ENCODE measurements around the gene ERG28. TPM values are rescaled to one million over a fixed set of nuclear protein-coding genes. Genes with fewer than 3 reads are reported as not detected.

The ERG28 gene
- total and polyA plus RNA-seq, 2 donors (not counting 3 experiments of a cell fraction or from before 2014, with no cell fraction given) = 31.9 to 46.0 TPM

- no peaks in the 10 kb centered on the region for H3K36me3 ChIP-seq (ENCODE audit: control insufficient read depth in 2 of 2, extremely low read depth in 1 of 2, insufficient read depth in 2 of 2, low read length in 2 of 2)
- BruUV-seq (replicated peaks) = no TSS peak
- peaks cover 5 to 13% of the 10 kb centered on the region in 2 experiments for H3K27me3 ChIP-seq (ENCODE audit: control insufficient read depth in 2 of 2, insufficient read depth in 2 of 2, low read length in 2 of 2)
- POLR2A ChIA-PET = no interaction called here
- no peaks in the 10 kb centered on the region for H4K20me1 ChIP-seq (replicated peaks; ENCODE audit: control insufficient read depth, extremely low read depth, insufficient read depth, low read length)
- H3K9me3 ChIP-seq (replicated peaks; ENCODE audit: control insufficient read depth, insufficient read depth, low read length) = no peaks in the 10 kb centered on the region
- dilution Hi-C loops (cut with MboI; ENCODE audit: extremely low pct_ligation_motif_present, low sequenced_read_pairs) = no loop called here
- no peak overlapping the region for H2AFZ ChIP-seq (ENCODE audit: low read depth, low read length)
- DNase-seq (ENCODE audit: low read depth, low spot score) (no peak), FAIRE-seq (no peak)
- intact Hi-C loops (cut with micrococcal nuclease) = no loop called here
- H3K9me1 ChIP-seq (replicated peaks; ENCODE audit: control insufficient read depth, extremely low read depth, insufficient read depth, low read length) = no peaks in the 10 kb centered on the region
- CTCF ChIA-PET = no interaction called here
- TF ChIP-seq MAX (IDR thresholded peaks at IDR 0.05; ENCODE audit: insufficient read depth, insufficient read length) (no peak), JUN (IDR thresholded peaks at IDR 0.05; ENCODE audit: borderline replicate concordance, insufficient read depth, insufficient read length, low read depth) (no peak), CTCF (IDR thresholded peaks at IDR 0.05; ENCODE audit: extremely low read depth in 1 of 2, insufficient read depth in 1 of 2, low read depth in 1 of 2, low read length in 2 of 2) (no peak), GATA2 (IDR thresholded peaks at IDR 0.05; ENCODE audit: insufficient read depth, insufficient read length, low read depth, low read length) (no peak), MYC (IDR thresholded peaks at IDR 0.05; ENCODE audit: low read depth, low read length) (no peak), POLR2AphosphoS5 (IDR thresholded peaks at IDR 0.05; ENCODE audit: insufficient read depth, low read depth, low read length) (no peak), FOS (IDR thresholded peaks at IDR 0.05; ENCODE audit: borderline replicate concordance, insufficient read depth, low read length) (no peak), POLR2A (IDR thresholded peaks at IDR 0.05; ENCODE audit: low read depth, low read length) (no peak), EZH2 (IDR thresholded peaks at IDR 0.05; ENCODE audit: borderline replicate concordance, low read depth, low read length, severe bottlenecking) (no peak)
- H3K27ac ChIP-seq (ENCODE audit: insufficient read depth, low read depth, low read length) = no peak overlapping the region
- H3K4me1 ChIP-seq (ENCODE audit: control insufficient read depth, extremely low read depth, insufficient read depth, low read length) = no peaks in the 10 kb centered on the region
- no peak overlapping the region for H3K9ac ChIP-seq (replicated peaks; ENCODE audit: extremely low read depth, insufficient read depth, low read length)
- H3K79me2 ChIP-seq (ENCODE audit: control insufficient read depth, insufficient read depth, low read length) = no peaks in the 10 kb centered on the region
- no peak overlapping the region for H3K4me3 ChIP-seq (replicated peaks in 1 of 3; ENCODE audit: insufficient read depth in 1 of 3, low read depth in 1 of 3, low read length in 3 of 3)
- no peak overlapping the region for H3K4me2 ChIP-seq (ENCODE audit: insufficient read depth, low read length)
Measured at GRCh38 chr14:75615200-75615599, 45.5 kb downstream of the ERG28 start.
